ENCODE results near the gene ARMH3.

The ARMH3 gene

GRCh38 chr10:101892782-101893391 is 163.1 kb downstream of the ARMH3 start:
- DNase-seq: no peak

GRCh38 chr10:101889256-101890210 is 166.4 kb downstream of the ARMH3 start:
- peak; percentile 85 for DNase-seq

GRCh38 chr10:101888251-101888949 is 167.6 kb downstream of the ARMH3 start:
- DNase-seq: no peak

GRCh38 chr10:101887775-101888174 is 168.2 kb downstream of the ARMH3 start:
- DNase-seq: no peak

- no peak for DNase-seq
Observed at GRCh38 chr10:101886521-101887312, 169.3 kb downstream of the ARMH3 start.

- no peak for DNase-seq
Observed at GRCh38 chr10:101881036-101881774, 174.8 kb downstream of the ARMH3 start.

GRCh38 chr10:101880232-101880573 is 175.8 kb downstream of the ARMH3 start:
- no peak for DNase-seq

GRCh38 chr10:101879456-101880231 is 176.3 kb downstream of the ARMH3 start:
- no peak for DNase-seq

- DNase-seq: no peak
Observed at GRCh38 chr10:101878869-101879268, 177.1 kb downstream of the ARMH3 start.

- no peak for DNase-seq
Observed at GRCh38 chr10:101875068-101875688, 180.8 kb downstream of the ARMH3 start.

- no peak for DNase-seq
Observed at GRCh38 chr10:101874252-101874651, 181.7 kb downstream of the ARMH3 start.

GRCh38 chr10:101867931-101868330 is 188.0 kb downstream of the ARMH3 start:
- no peak for DNase-seq

GRCh38 chr10:101859530-101859929 is 196.4 kb downstream of the ARMH3 start:
- no peak for DNase-seq

GRCh38 chr10:101858723-101859500 is 197.1 kb downstream of the ARMH3 start:
- DNase-seq: no peak

GRCh38 chr10:101857802-101858476 is 198.0 kb downstream of the ARMH3 start:
- no peak for DNase-seq

- no peak for DNase-seq
Observed at GRCh38 chr10:101856626-101857025, 199.3 kb downstream of the ARMH3 start.

- DNase-seq: no peak
Observed at GRCh38 chr10:101851411-101852116, 204.4 kb downstream of the ARMH3 start.

GRCh38 chr10:101850749-101851148 is 205.2 kb downstream of the ARMH3 start:
- no peak for DNase-seq

GRCh38 chr10:101848894-101849351 is 207.1 kb downstream of the ARMH3 start:
- no peak for DNase-seq
